Omental fat pad (tissue), 4 donors: ENCODE data around the gene NEIL3. TPM values are rescaled to one million over a fixed set of nuclear protein-coding genes. Genes with fewer than 3 reads are reported as not detected.

Experiments
- ATAC-seq: fragments of 150-250 bp; one replicate; pipeline ENCODE4 v1.9.1; 2016; ENCODE audit warnings: mild to moderate bottlenecking, moderate library complexity; ENCODE audit not compliant: low FRiP score
- DNase-seq: peaks from one replicate; pipeline ENCODE4 v3.0.0-alpha.2; 2019; ENCODE audit warnings: low spot score
- CTCF ChIP-seq, 3 donors: fragments of 450-650 bp; IDR thresholded peaks; one replicate each; pipeline ENCODE4 v1.5.1; 2016 to 2017; ENCODE audit warnings: antibody characterized with exemption in 3 of 3, mild to moderate bottlenecking in 3 of 3, moderate library complexity in 2 of 3
- total RNA-seq, 4 donors: library from RNA; depleted of rRNA; stranded (reverse); fragments of >200 nt; gene quantifications; one replicate each; pipeline ENCODE4 v1.1.0, GENCODE V29; 2016

Gene NEIL3
- total RNA-seq, 4 donors from 2014 or later: 0.96 TPM; not detected in 3

GRCh38 chr4:177356921-177357320 lies 47.2 kb downstream of the NEIL3 start:
- TF ChIP-seq CTCF (IDR thresholded peaks at IDR 0.05): no peak
- DNase-seq (no peak), ATAC-seq (no peak)

GRCh38 chr4:177367336-177367735 lies 57.7 kb downstream of the NEIL3 start:
- DNase-seq (no peak), ATAC-seq (no peak)
- TF ChIP-seq CTCF (IDR thresholded peaks at IDR 0.05): no peak

- ATAC-seq (no peak), DNase-seq (no peak)
- no peak for TF ChIP-seq CTCF (IDR thresholded peaks at IDR 0.05)
Observed at GRCh38 chr4:177369372-177369771, 59.7 kb downstream of the NEIL3 start.

GRCh38 chr4:177371461-177371860 lies 61.8 kb downstream of the NEIL3 start:
- TF ChIP-seq CTCF (IDR thresholded peaks at IDR 0.05): no peak
- DNase-seq: no peak
- ATAC-seq: no peak

GRCh38 chr4:177374966-177375365 lies 65.3 kb downstream of the NEIL3 start:
- DNase-seq: no peak
- no peak for ATAC-seq
- TF ChIP-seq CTCF (IDR thresholded peaks at IDR 0.05): no peak

- DNase-seq (no peak), ATAC-seq (no peak)
- no peak for TF ChIP-seq CTCF (IDR thresholded peaks at IDR 0.05)
Observed at GRCh38 chr4:177375372-177375771, 65.7 kb downstream of the NEIL3 start.

GRCh38 chr4:177376024-177376423 lies 66.3 kb downstream of the NEIL3 start:
- no peak for TF ChIP-seq CTCF (IDR thresholded peaks at IDR 0.05)
- ATAC-seq (no peak), DNase-seq (no peak)
